ENCODE results near the gene COL4A6. TPM values are rescaled to one million over a fixed set of nuclear protein-coding genes. Genes with fewer than 3 reads are reported as not detected.

The COL4A6 gene
- total RNA-seq, 1 experiment from 2014 or later = 2.4 TPM

DNA sequence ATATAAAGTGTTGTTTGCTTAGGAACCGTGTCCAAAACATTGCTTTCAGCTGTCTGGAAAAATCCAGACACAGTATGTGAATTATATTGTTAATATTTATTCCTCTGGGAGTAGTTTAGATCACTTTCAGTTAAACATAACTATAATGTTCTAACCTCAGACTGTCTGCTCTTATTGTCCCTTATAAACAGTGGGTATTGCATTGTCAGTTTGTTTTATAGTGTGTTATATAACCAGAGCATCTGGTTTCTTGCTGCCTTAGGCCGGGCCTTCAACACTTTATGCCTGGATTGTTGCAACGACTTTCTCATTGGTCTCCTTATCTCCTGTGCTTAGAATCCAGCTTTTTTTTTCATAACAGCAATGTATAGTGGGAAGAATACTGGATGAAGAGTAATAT lies 320.2 kb downstream of the COL4A6 start:
- no peak overlapping the region for H3K4me2 ChIP-seq (ENCODE audit: low read length)
- H3K9me3 ChIP-seq (ENCODE audit: control insufficient read depth in 1 of 2, insufficient read depth in 1 of 2, low read depth in 1 of 2, low read length in 2 of 2) = no peaks in the 10 kb centered on the region
- H3K79me2 ChIP-seq (ENCODE audit: insufficient read depth, low read length) = no peaks in the 10 kb centered on the region
- TF ChIP-seq EGR1 (IDR thresholded peaks at IDR 0.05; ENCODE audit: low read depth) (no peak), ZFX (IDR thresholded peaks at IDR 0.05) (no peak), CEBPB (IDR thresholded peaks at IDR 0.05; ENCODE audit: low read depth) (no peak), JUND (IDR thresholded peaks at IDR 0.05) (no peak), SP1 (IDR thresholded peaks at IDR 0.05; ENCODE audit: low read depth) (no peak)
- DNase-seq (ENCODE audit: low read depth, low spot score) (no peak), ATAC-seq (no peak)
- no peaks in the 10 kb centered on the region for H3K36me3 ChIP-seq (ENCODE audit: control insufficient read depth in 1 of 2, insufficient read depth in 2 of 2, low read length in 2 of 2)
- H3K4me3 ChIP-seq (replicated peaks in 1 of 2; ENCODE audit: low read depth in 1 of 2, low read length in 2 of 2) = no peak overlapping the region
- H3K9me2 ChIP-seq (ENCODE audit: insufficient read depth) = no peaks in the 10 kb centered on the region
- no peaks in the 10 kb centered on the region for H4K20me1 ChIP-seq (ENCODE audit: insufficient read depth)
- H3K9ac ChIP-seq (ENCODE audit: low read length) = no peak overlapping the region
- H2AFZ ChIP-seq (ENCODE audit: low read depth, low read length, poor library complexity, severe bottlenecking) = no peak overlapping the region
- ChIA-PET POLR2A (interaction anchor here (0.6 kb wide), 1 partner anchor 17 kb away, joined by 3 read pairs; no protein-coding TSS in a partner anchor), CTCF (no interaction called here), RAD21 (ENCODE audit: low non-redundant PET in 1 of 2, low total read pairs in 2 of 2, uncharacterized antibody in 2 of 2, unreplicated experiment in 2 of 2) (no interaction called here)
- no peaks in the 10 kb centered on the region for H3K4me1 ChIP-seq (ENCODE audit: control insufficient read depth in 1 of 2, insufficient read depth in 2 of 2, low read length in 2 of 2)
- BruUV-seq (replicated peaks) = no TSS peak
- H3K27ac ChIP-seq (ENCODE audit: low read depth, low read length) = no peak overlapping the region
- H3K27me3 ChIP-seq (ENCODE audit: insufficient read depth, low read length) = no peaks in the 10 kb centered on the region
- intact Hi-C loops (cut with micrococcal nuclease) = no loop called here

DNA sequence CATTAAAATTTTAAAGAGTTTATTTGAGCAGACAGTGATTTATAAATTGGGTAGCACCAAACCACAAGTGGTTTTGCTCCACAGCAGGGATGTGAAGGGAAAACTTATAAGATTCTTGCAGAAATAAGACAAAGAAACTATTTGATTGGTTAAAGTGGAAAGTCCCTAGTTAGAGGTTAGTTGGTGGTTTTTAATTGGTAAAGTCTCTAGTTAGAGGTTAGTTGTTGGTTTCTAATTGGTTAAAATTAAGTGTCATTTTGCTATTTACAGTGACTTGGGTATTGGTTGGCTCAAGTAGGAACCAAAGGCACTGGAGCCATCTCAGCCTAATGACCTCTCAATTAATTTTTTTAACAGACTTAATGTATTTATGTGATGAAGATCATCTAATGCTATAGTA lies 323.7 kb downstream of the COL4A6 start:
- ATAC-seq (no peak), DNase-seq (ENCODE audit: low read depth, low spot score) (no peak)
- no peak overlapping the region for H3K4me3 ChIP-seq (replicated peaks in 1 of 2; ENCODE audit: low read depth in 1 of 2, low read length in 2 of 2)
- H2AFZ ChIP-seq (ENCODE audit: low read depth, low read length, poor library complexity, severe bottlenecking) = no peak overlapping the region
- H3K4me2 ChIP-seq (ENCODE audit: low read length) = no peak overlapping the region
- CTCF ChIA-PET = no interaction called here
- H3K9me3 ChIP-seq (ENCODE audit: control insufficient read depth in 1 of 2, insufficient read depth in 1 of 2, low read depth in 1 of 2, low read length in 2 of 2) = no peaks in the 10 kb centered on the region
- H3K4me1 ChIP-seq (ENCODE audit: control insufficient read depth in 1 of 2, insufficient read depth in 2 of 2, low read length in 2 of 2) = no peaks in the 10 kb centered on the region
- intact Hi-C loops (cut with micrococcal nuclease) = no loop called here
- no TSS peak for BruUV-seq (replicated peaks)
- H3K9me2 ChIP-seq (ENCODE audit: insufficient read depth) = no peaks in the 10 kb centered on the region
- TF ChIP-seq, protein P1, sequence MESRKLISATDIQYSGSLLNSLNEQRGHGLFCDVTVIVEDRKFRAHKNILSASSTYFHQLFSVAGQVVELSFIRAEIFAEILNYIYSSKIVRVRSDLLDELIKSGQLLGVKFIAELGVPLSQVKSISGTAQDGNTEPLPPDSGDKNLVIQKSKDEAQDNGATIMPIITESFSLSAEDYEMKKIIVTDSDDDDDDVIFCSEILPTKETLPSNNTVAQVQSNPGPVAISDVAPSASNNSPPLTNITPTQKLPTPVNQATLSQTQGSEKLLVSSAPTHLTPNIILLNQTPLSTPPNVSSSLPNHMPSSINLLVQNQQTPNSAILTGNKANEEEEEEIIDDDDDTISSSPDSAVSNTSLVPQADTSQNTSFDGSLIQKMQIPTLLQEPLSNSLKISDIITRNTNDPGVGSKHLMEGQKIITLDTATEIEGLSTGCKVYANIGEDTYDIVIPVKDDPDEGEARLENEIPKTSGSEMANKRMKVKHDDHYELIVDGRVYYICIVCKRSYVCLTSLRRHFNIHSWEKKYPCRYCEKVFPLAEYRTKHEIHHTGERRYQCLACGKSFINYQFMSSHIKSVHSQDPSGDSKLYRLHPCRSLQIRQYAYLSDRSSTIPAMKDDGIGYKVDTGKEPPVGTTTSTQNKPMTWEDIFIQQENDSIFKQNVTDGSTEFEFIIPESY (IDR thresholded peaks at IDR 0.05; ENCODE audit: extremely low read depth, insufficient replicate concordance, low read length) = no peak
- TF ChIP-seq EGR1 (IDR thresholded peaks at IDR 0.05; ENCODE audit: low read depth) (no peak), YY1 (IDR thresholded peaks at IDR 0.05; ENCODE audit: extremely low read depth, insufficient replicate concordance, low read depth, low read length) (no peak), ELF1 (IDR thresholded peaks at IDR 0.05; ENCODE audit: borderline replicate concordance, low read depth) (no peak), CBX3 (IDR thresholded peaks at IDR 0.05; ENCODE audit: low read depth) (no peak), CEBPB (IDR thresholded peaks at IDR 0.05; ENCODE audit: low read depth) (no peak), ZNF274 (IDR thresholded peaks at IDR 0.05; ENCODE audit: low read depth, low read length) (no peak), EZH2phosphoT487 (IDR thresholded peaks at IDR 0.05; ENCODE audit: borderline replicate concordance) (no peak), JUND (IDR thresholded peaks at IDR 0.05) (no peak)
- TF ChIP-seq, protein P2, sequence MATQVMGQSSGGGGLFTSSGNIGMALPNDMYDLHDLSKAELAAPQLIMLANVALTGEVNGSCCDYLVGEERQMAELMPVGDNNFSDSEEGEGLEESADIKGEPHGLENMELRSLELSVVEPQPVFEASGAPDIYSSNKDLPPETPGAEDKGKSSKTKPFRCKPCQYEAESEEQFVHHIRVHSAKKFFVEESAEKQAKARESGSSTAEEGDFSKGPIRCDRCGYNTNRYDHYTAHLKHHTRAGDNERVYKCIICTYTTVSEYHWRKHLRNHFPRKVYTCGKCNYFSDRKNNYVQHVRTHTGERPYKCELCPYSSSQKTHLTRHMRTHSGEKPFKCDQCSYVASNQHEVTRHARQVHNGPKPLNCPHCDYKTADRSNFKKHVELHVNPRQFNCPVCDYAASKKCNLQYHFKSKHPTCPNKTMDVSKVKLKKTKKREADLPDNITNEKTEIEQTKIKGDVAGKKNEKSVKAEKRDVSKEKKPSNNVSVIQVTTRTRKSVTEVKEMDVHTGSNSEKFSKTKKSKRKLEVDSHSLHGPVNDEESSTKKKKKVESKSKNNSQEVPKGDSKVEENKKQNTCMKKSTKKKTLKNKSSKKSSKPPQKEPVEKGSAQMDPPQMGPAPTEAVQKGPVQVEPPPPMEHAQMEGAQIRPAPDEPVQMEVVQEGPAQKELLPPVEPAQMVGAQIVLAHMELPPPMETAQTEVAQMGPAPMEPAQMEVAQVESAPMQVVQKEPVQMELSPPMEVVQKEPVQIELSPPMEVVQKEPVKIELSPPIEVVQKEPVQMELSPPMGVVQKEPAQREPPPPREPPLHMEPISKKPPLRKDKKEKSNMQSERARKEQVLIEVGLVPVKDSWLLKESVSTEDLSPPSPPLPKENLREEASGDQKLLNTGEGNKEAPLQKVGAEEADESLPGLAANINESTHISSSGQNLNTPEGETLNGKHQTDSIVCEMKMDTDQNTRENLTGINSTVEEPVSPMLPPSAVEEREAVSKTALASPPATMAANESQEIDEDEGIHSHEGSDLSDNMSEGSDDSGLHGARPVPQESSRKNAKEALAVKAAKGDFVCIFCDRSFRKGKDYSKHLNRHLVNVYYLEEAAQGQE (IDR thresholded peaks at IDR 0.05; ENCODE audit: low read depth) = no peak
- TF ChIP-seq, protein P3, sequence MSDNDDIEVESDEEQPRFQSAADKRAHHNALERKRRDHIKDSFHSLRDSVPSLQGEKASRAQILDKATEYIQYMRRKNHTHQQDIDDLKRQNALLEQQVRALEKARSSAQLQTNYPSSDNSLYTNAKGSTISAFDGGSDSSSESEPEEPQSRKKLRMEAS (IDR thresholded peaks at IDR 0.05) = no peak
- no peak overlapping the region for H3K27ac ChIP-seq (ENCODE audit: low read depth, low read length)
- H3K36me3 ChIP-seq (ENCODE audit: control insufficient read depth in 1 of 2, insufficient read depth in 2 of 2, low read length in 2 of 2) = no peaks in the 10 kb centered on the region
- RAD21 ChIA-PET (ENCODE audit: low non-redundant PET in 1 of 2, low total read pairs in 2 of 2, uncharacterized antibody in 2 of 2, unreplicated experiment in 2 of 2) = no interaction called here
- no peaks in the 10 kb centered on the region for H4K20me1 ChIP-seq (ENCODE audit: insufficient read depth)
- H3K9ac ChIP-seq (ENCODE audit: low read length) = no peak overlapping the region
- POLR2A ChIA-PET = no interaction called here
- no peaks in the 10 kb centered on the region for H3K79me2 ChIP-seq (ENCODE audit: insufficient read depth, low read length)
- H3K27me3 ChIP-seq (ENCODE audit: insufficient read depth, low read length) = no peaks in the 10 kb centered on the region
